Raji (cell line): ENCODE data around the gene ODF2.

Source experiments
- POLR2A ChIP-seq: IDR thresholded peaks from 2 replicates; pipeline ENCODE4 v1.6.1; 2011; ENCODE audit warnings: low read depth, low read length, control low read depth; ENCODE audit not compliant: insufficient read depth

The ODF2 gene

GRCh38 chr9:128497824-128498610, 42.2 kb downstream of the ODF2 start:
- no peak for TF ChIP-seq POLR2A

GRCh38 chr9:128498911-128499310, 43.1 kb downstream of the ODF2 start:
- TF ChIP-seq POLR2A: no peak

GRCh38 chr9:128499920-128500319, 44.1 kb downstream of the ODF2 start:
- TF ChIP-seq POLR2A: no peak

GRCh38 chr9:128503870-128504269, 48.1 kb downstream of the ODF2 start:
- TF ChIP-seq POLR2A: no peak

GRCh38 chr9:128504485-128505413, 48.9 kb downstream of the ODF2 start, which contains the start of gene GLE1:
Gene GLE1, plus strand, starts transcription at chr9:128504719. Its CDS starts 87 bp downstream, at chr9:128504806.
- TF ChIP-seq POLR2A: peak; percentile 96

GRCh38 chr9:128505414-128505765, 49.6 kb downstream of the ODF2 start:
- TF ChIP-seq POLR2A: no peak

- TF ChIP-seq POLR2A: no peak
These were observed 57.0 kb downstream of the ODF2 start for GRCh38 chr9:128512820-128513219.

GRCh38 chr9:128521956-128522355, 66.2 kb downstream of the ODF2 start:
- TF ChIP-seq POLR2A: no peak

GRCh38 chr9:128523199-128523925, 67.6 kb downstream of the ODF2 start:
- TF ChIP-seq POLR2A: no peak

- TF ChIP-seq POLR2A: no peak
These were observed 70.9 kb downstream of the ODF2 start for GRCh38 chr9:128526720-128527119.

GRCh38 chr9:128528445-128529160, 72.8 kb downstream of the ODF2 start:
- no peak for TF ChIP-seq POLR2A

GRCh38 chr9:128529191-128529590, 73.4 kb downstream of the ODF2 start:
- TF ChIP-seq POLR2A: no peak

GRCh38 chr9:128532581-128532980, 76.8 kb downstream of the ODF2 start:
- no peak for TF ChIP-seq POLR2A

- no peak for TF ChIP-seq POLR2A
These were observed 85.0 kb downstream of the ODF2 start for GRCh38 chr9:128540634-128541360.
